GM12878 (cell line): ENCODE results near the gene SNCAIP. TPM values are rescaled to one million over a fixed set of nuclear protein-coding genes. Genes with fewer than 3 reads are reported as not detected.

Source experiments
- ATAC-seq: fragments of 200-7000 bp; cut with Tn5 transposase; 3 replicates; pipeline ENCODE4 v1.9.1; 2020; ENCODE audit warnings: mild to moderate bottlenecking, moderate library complexity
- BruUV-seq: library from RNA; stranded (reverse); fragments of 400-500 nt; replicated peaks from 2 replicates; lab custom pipeline; 2021; lab: Mats Ljungman, UMichigan
- CTCF ChIA-PET: fragments of 300-600 bp; sonication (Branson Sonifier 250); formaldehyde crosslinking; extraction: SDS; loops from one replicate; lab custom pipeline; 2021; ENCODE audit warnings: inconsistent platforms; lab: Yijun Ruan, JAX
- POLR2A ChIA-PET: fragments of 350-600 bp; formaldehyde crosslinking; extraction: SDS; loops from one replicate; lab custom pipeline; 2021; ENCODE audit warnings: inconsistent platforms; lab: Charles Lee
- RAD21 ChIA-PET: fragments of 300-600 bp; sonication (Branson Sonifier 250); formaldehyde crosslinking; loops from one replicate; lab custom pipeline; 2023; ENCODE audit warnings: antibody characterized with exemption; ENCODE audit not compliant: unreplicated experiment; lab: Charles Lee
- SMC1A ChIA-PET: fragments of 300-600 bp; sonication (Branson Sonifier 250); formaldehyde crosslinking; loops from one replicate; lab custom pipeline; 2023; ENCODE audit not compliant: unreplicated experiment, uncharacterized antibody; lab: Charles Lee
- DNase-seq: peaks from one replicate; pipeline ENCODE4 v3.0.0-alpha.2; 2011; ENCODE audit warnings: low read depth, low spot score
- FAIRE-seq: peaks from 3 replicates; lab custom pipeline; 2011; peaks lifted over from hg19 to GRCh38; lab: Jason Lieb, UNC
- H2AFZ ChIP-seq: 2 replicates; pipeline ENCODE4 v1.6.0; 2011; ENCODE audit warnings: low read depth, low read length, control low read depth; ENCODE audit not compliant: control insufficient read depth
- H3K27ac ChIP-seq: 2 replicates; pipeline ENCODE4 v1.5.1; 2011; ENCODE audit warnings: control low read depth; ENCODE audit not compliant: control insufficient read depth, insufficient read depth
- H3K27me3 ChIP-seq, 2 experiments: replicated peaks in 1 of 2; 2 replicates each; pipeline versions ENCODE4 v1.6.0 to v1.6.1; 2011; ENCODE audit warnings: low read length in 1 of 2; ENCODE audit not compliant: control insufficient read depth in 2 of 2, insufficient read depth in 2 of 2
- H3K36me3 ChIP-seq, 2 experiments: 2 replicates each; pipeline ENCODE4 v1.5.1; 2011; ENCODE audit warnings: low read length in 1 of 2; ENCODE audit not compliant: control insufficient read depth in 2 of 2, insufficient read depth in 2 of 2
- H3K4me1 ChIP-seq: 2 replicates; pipeline ENCODE4 v1.6.1; 2011; ENCODE audit warnings: mild to moderate bottlenecking, low read length, moderate library complexity, mixed read lengths; ENCODE audit not compliant: control insufficient read depth, insufficient read depth
- H3K4me2 ChIP-seq: 2 replicates; pipeline ENCODE4 v1.6.0; 2011; ENCODE audit warnings: control low read depth; ENCODE audit not compliant: control insufficient read depth, insufficient read depth
- H3K4me3 ChIP-seq: fragments of 200-600 bp; sonication (generic); 2 replicates; pipeline ENCODE4 v1.5.1; 2016
- H3K79me2 ChIP-seq: 2 replicates; pipeline ENCODE4 v1.6.0; 2011; ENCODE audit warnings: low read length; ENCODE audit not compliant: control insufficient read depth, insufficient read depth
- H3K9ac ChIP-seq: 2 replicates; pipeline ENCODE4 v1.8.0; 2011; ENCODE audit warnings: low read length, control low read depth, mixed read lengths; ENCODE audit not compliant: control insufficient read depth, insufficient read depth
- H3K9me3 ChIP-seq: replicated peaks from 3 replicates; pipeline ENCODE4 v1.5.1; 2011; ENCODE audit warnings: mild to moderate bottlenecking, low read length; ENCODE audit not compliant: control insufficient read depth, insufficient read depth
- H4K20me1 ChIP-seq: 2 replicates; pipeline ENCODE4 v1.6.0; 2011; ENCODE audit not compliant: control insufficient read depth, insufficient read depth
- ATF7 ChIP-seq: fragments of 450-650 bp; IDR thresholded peaks from 2 replicates; pipeline ENCODE4 v1.6.1; 2016; ENCODE audit warnings: low read depth, mild to moderate bottlenecking
- BRCA1 ChIP-seq: IDR thresholded peaks from 2 replicates; pipeline ENCODE4 v1.6.1; 2011; ENCODE audit warnings: low read depth, low read length, improper control_type of control experiment
- CEBPB ChIP-seq, 2 experiments: fragments of 150-350 bp in 1 of 2; IDR thresholded peaks; 2 replicates each; pipeline ENCODE4 v1.6.1; 2012 to 2014; ENCODE audit warnings: low read depth in 2 of 2, low read length in 2 of 2, borderline replicate concordance in 1 of 2, inconsistent platforms in 1 of 2
- CHD4 ChIP-seq: fragments of 200-600 bp; sonication (generic); IDR thresholded peaks from 2 replicates; pipeline ENCODE4 v1.6.1; 2016; ENCODE audit warnings: mild to moderate bottlenecking
- CREB1 ChIP-seq: IDR thresholded peaks from 2 replicates; pipeline ENCODE4 v1.6.1; 2012; ENCODE audit warnings: low read depth, mild to moderate bottlenecking, inconsistent platforms
- EED ChIP-seq: sonication (generic); IDR thresholded peaks from 2 replicates; pipeline ENCODE4 v1.6.1; 2016; ENCODE audit warnings: antibody characterized with exemption, low read depth
- EGR1 ChIP-seq, 2 experiments: IDR thresholded peaks; 1 replicate in 1 of 2; 2 replicates in 1 of 2; pipeline ENCODE4 v1.6.1; 2011 to 2012; ENCODE audit warnings: low read depth in 2 of 2, low read length in 2 of 2, borderline replicate concordance in 1 of 2, mild to moderate bottlenecking in 1 of 2, moderate library complexity in 1 of 2
- EZH2 ChIP-seq: IDR thresholded peaks from 2 replicates; pipeline ENCODE4 v1.6.1; 2012; ENCODE audit warnings: low read depth, mild to moderate bottlenecking, control low read depth, inconsistent platforms, low read length, borderline replicate concordance; ENCODE audit not compliant: control insufficient read depth
- NRF1 ChIP-seq: conservative IDR thresholded peaks from 2 replicates; pipeline ENCODE4 v1.6.1; 2011; ENCODE audit warnings: mild to moderate bottlenecking, low read depth, low read length, improper control_type of control experiment
- POLR2AphosphoS5 ChIP-seq: IDR thresholded peaks from 2 replicates; pipeline ENCODE4 v1.6.1; 2011; ENCODE audit warnings: mild to moderate bottlenecking, low read length, inconsistent platforms
- RAD21 ChIP-seq: IDR thresholded peaks from 2 replicates; pipeline ENCODE4 v1.6.1; 2011; ENCODE audit warnings: mild to moderate bottlenecking, low read depth, low read length, moderate library complexity; ENCODE audit not compliant: insufficient read depth
- SUZ12 ChIP-seq: fragments of 200-600 bp; sonication (generic); IDR thresholded peaks from one replicate; pipeline ENCODE4 v1.6.1; 2018; ENCODE audit warnings: antibody characterized with exemption, mild to moderate bottlenecking; ENCODE audit not compliant: unreplicated experiment
- TARDBP ChIP-seq: IDR thresholded peaks from 2 replicates; pipeline ENCODE4 v1.6.1; 2016; ENCODE audit warnings: borderline replicate concordance
- WGBS: methylation state at CpG from one replicate; pipeline ENCODE4 v1.1.6; 2016; ENCODE audit warnings: low lambda C conversion rate; ENCODE audit not compliant: insufficient replicate concordance, insufficient coverage; ENCODE audit errors: missing lambda C conversion rate; 5-methylcytosine and 5-hydroxymethylcytosine counted together
- in situ Hi-C: fragments of 300-500 bp; cut with MboI; formaldehyde crosslinking; loops from 9 replicates; pipeline ENCODE4 v1.14.3; 2018; ENCODE audit warnings: mixed read lengths
- intact Hi-C: fragments of 100-400 bp; cut with micrococcal nuclease; formaldehyde crosslinking; loops from one replicate; pipeline ENCODE4 v1.14.2; 2022; ENCODE audit not compliant: unreplicated experiment
- polyA plus RNA-seq, 11 experiments: library from polyadenylated mRNA; depleted of rRNA in 4 of 11; unstranded in 6 of 11; stranded (reverse) in 5 of 11; fragments of >200 nt; fragmentation: Nextera tagmentation in 4 of 11; fragmentation: Illumina TruSeq in 1 of 11; extraction: Ambion mirVana in 4 of 11; extraction: Trizol in 1 of 11; gene quantifications; 1 replicate in 1 of 11; 2 replicates in 10 of 11; pipeline versions ENCODE4 v1.2.1 to v1.2.3, GENCODE V29; 2011 to 2016; ENCODE audit warnings: inconsistent platforms in 2 of 11, missing spikeins in 2 of 11, low read depth in 1 of 11
- total RNA-seq, 4 experiments: library from RNA; depleted of rRNA in 3 of 4; stranded (reverse); fragments of >200 nt in 3 of 4; fragmentation: Illumina TruSeq in 1 of 4; extraction: Trizol in 1 of 4; gene quantifications; 2 replicates each; pipeline versions ENCODE4 v1.2.1 to v1.2.3, GENCODE V29; 2013 to 2021
- TF ChIP-seq, protein P1 (sequence below): IDR thresholded peaks from 2 replicates; pipeline ENCODE4 v1.6.1; 2012; ENCODE audit warnings: low read length, inconsistent platforms
- TF ChIP-seq, protein P2 (sequence below): fragments of 450-650 bp; IDR thresholded peaks from 2 replicates; pipeline ENCODE4 v1.6.1; 2018; ENCODE audit warnings: borderline replicate concordance, mild to moderate bottlenecking; ENCODE audit not compliant: partially characterized antibody
- TF ChIP-seq, protein P3 (sequence below): IDR thresholded peaks from 2 replicates; pipeline ENCODE4 v1.6.1; 2011; ENCODE audit warnings: borderline replicate concordance, low read depth, mild to moderate bottlenecking, moderate library complexity, mixed read lengths, low read length; ENCODE audit not compliant: insufficient read depth; ENCODE audit errors: extremely low read length
- TF ChIP-seq, protein P4 (sequence below), 3 experiments: IDR thresholded peaks in 2 of 3; conservative IDR thresholded peaks in 1 of 3; 2 replicates each; pipeline ENCODE4 v1.5.1; 2011; ENCODE audit warnings: low read depth in 3 of 3, low read length in 3 of 3, mild to moderate bottlenecking in 3 of 3, control low read depth in 2 of 3, moderate library complexity in 2 of 3, inconsistent platforms in 1 of 3, mixed read lengths in 1 of 3; ENCODE audit not compliant: control insufficient read depth in 2 of 3, insufficient read depth in 1 of 3; ENCODE audit errors: extremely low read depth in 1 of 3

SNCAIP gene
- total and polyA plus RNA-seq, 10 of the 15 experiments (the other 5 are each of a cell fraction or from before 2014, with no cell fraction given) = 0.03 to 0.62 (median 0.16) TPM; not detected in 1

DNA sequence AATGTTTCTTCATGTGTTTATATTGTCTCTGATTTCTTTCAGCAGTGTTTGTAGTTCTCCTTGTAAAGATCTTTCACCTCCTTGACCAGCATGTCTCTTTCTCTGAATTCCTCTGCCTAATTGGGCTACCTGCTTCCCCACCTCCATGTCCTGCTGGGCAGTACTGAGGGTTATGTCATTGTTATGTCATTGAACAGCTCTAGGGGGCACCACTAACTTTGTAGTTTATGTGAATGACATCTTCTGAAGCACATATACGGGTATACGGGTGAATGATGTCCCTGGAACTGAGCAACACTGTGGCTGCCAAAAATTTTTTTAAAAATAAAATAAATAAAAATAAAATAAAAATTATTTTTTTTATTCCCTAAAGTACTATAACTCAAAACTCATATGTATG lies 16.9 kb upstream of the SNCAIP start:
- Histone ChIP-seq H3K9ac (no peak overlapping the region), H2AFZ (no peak overlapping the region), H3K4me2 (no peak overlapping the region), H3K27ac (no peak overlapping the region), H3K9me3 (no peaks in the 10 kb centered on the region), H3K27me3 (no peaks in the 10 kb centered on the region; a peak in 1 of 4 replicates), H3K36me3 (no peaks in the 10 kb centered on the region), H3K79me2 (no peaks in the 10 kb centered on the region), H3K4me1 (peaks cover 12% of the 10 kb centered on the region), H3K4me3 (no peak overlapping the region), H4K20me1 (no peaks in the 10 kb centered on the region)
- intact Hi-C loops (loop anchor here (2.0 kb wide), 1 partner anchor 120 kb away; no protein-coding TSS in a partner anchor), in situ Hi-C loops (no loop called here)
- CTCF ChIA-PET = interaction anchor here (1.1 to 4.1 kb wide), 10 partner anchors 9 to 128 kb away, joined by 3 to 47 read pairs (median 4); no protein-coding TSS in a partner anchor
- no peak for FAIRE-seq
- BruUV-seq = no TSS peak
- ATAC-seq = peak; percentile 82
- RAD21 ChIA-PET = interaction anchor here (3.7 kb wide), 1 partner anchor 119 kb away, joined by 35 read pairs; no protein-coding TSS in a partner anchor
- peak; percentile 29; the same call in 1 of the 2 replicates for TF ChIP-seq RAD21
- 0 out of 2 replicates have a peak, but pooled peaks have one; percentile 45 for TF ChIP-seq ATF7
- TF ChIP-seq, protein P1, sequence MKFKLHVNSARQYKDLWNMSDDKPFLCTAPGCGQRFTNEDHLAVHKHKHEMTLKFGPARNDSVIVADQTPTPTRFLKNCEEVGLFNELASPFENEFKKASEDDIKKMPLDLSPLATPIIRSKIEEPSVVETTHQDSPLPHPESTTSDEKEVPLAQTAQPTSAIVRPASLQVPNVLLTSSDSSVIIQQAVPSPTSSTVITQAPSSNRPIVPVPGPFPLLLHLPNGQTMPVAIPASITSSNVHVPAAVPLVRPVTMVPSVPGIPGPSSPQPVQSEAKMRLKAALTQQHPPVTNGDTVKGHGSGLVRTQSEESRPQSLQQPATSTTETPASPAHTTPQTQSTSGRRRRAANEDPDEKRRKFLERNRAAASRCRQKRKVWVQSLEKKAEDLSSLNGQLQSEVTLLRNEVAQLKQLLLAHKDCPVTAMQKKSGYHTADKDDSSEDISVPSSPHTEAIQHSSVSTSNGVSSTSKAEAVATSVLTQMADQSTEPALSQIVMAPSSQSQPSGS = peak; percentile 48; the same call in 1 of the 2 replicates
- TF ChIP-seq, protein P2, sequence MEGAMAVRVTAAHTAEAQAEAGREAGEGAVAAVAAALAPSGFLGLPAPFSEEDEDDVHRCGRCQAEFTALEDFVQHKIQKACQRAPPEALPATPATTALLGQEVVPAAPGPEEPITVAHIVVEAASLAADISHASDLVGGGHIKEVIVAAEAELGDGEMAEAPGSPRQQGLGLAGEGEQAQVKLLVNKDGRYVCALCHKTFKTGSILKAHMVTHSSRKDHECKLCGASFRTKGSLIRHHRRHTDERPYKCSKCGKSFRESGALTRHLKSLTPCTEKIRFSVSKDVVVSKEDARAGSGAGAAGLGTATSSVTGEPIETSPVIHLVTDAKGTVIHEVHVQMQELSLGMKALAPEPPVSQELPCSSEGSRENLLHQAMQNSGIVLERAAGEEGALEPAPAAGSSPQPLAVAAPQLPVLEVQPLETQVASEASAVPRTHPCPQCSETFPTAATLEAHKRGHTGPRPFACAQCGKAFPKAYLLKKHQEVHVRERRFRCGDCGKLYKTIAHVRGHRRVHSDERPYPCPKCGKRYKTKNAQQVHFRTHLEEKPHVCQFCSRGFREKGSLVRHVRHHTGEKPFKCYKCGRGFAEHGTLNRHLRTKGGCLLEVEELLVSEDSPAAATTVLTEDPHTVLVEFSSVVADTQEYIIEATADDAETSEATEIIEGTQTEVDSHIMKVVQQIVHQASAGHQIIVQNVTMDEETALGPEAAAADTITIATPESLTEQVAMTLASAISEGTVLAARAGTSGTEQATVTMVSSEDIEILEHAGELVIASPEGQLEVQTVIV = no peak
- TF ChIP-seq, protein P3, sequence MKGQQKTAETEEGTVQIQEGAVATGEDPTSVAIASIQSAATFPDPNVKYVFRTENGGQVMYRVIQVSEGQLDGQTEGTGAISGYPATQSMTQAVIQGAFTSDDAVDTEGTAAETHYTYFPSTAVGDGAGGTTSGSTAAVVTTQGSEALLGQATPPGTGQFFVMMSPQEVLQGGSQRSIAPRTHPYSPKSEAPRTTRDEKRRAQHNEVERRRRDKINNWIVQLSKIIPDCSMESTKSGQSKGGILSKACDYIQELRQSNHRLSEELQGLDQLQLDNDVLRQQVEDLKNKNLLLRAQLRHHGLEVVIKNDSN = no peak
- TF ChIP-seq EED = no peak
- no peak for TF ChIP-seq SUZ12
- TF ChIP-seq CREB1 = no peak
- TF ChIP-seq, protein P4, sequence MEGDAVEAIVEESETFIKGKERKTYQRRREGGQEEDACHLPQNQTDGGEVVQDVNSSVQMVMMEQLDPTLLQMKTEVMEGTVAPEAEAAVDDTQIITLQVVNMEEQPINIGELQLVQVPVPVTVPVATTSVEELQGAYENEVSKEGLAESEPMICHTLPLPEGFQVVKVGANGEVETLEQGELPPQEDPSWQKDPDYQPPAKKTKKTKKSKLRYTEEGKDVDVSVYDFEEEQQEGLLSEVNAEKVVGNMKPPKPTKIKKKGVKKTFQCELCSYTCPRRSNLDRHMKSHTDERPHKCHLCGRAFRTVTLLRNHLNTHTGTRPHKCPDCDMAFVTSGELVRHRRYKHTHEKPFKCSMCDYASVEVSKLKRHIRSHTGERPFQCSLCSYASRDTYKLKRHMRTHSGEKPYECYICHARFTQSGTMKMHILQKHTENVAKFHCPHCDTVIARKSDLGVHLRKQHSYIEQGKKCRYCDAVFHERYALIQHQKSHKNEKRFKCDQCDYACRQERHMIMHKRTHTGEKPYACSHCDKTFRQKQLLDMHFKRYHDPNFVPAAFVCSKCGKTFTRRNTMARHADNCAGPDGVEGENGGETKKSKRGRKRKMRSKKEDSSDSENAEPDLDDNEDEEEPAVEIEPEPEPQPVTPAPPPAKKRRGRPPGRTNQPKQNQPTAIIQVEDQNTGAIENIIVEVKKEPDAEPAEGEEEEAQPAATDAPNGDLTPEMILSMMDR (IDR thresholded peaks at IDR 0.05 in 2 of 3, conservative IDR thresholded peaks at IDR 0.05 in 1 of 3; ENCODE audit: control insufficient read depth in 2 of 3, extremely low read depth in 1 of 3, insufficient read depth in 1 of 3, low read depth in 3 of 3, low read length in 3 of 3) = peak; percentile 36 to 46 (median 38); a peak in 4 of 6 replicates
- no peak for TF ChIP-seq TARDBP
- TF ChIP-seq CEBPB (IDR thresholded peaks at IDR 0.05; ENCODE audit: borderline replicate concordance in 1 of 2, low read depth in 2 of 2, low read length in 2 of 2) = no peak
- TF ChIP-seq NRF1 = no peak
- TF ChIP-seq POLR2AphosphoS5 = no peak
- TF ChIP-seq CHD4 = no peak
- no peak for TF ChIP-seq BRCA1
- TF ChIP-seq EZH2 = no peak
- no peak for TF ChIP-seq EGR1 (IDR thresholded peaks at IDR 0.05; ENCODE audit: borderline replicate concordance in 1 of 2, low read depth in 2 of 2, low read length in 2 of 2)
- SMC1A ChIA-PET = interaction anchor here (0.9 to 3.4 kb wide), 4 partner anchors 9 to 122 kb away, joined by 4 to 18 read pairs (median 10); no protein-coding TSS in a partner anchor
- whole genome bisulfite sequencing = 0% methylated on average over 2 of the region's 2 CpGs
- POLR2A ChIA-PET = no interaction called here
- no peak for DNase-seq
